WERI-Rb-1 (cell line): Measurements from ENCODE around the gene NAV2.

ENCODE experiments used
- DNase-seq: peaks from one replicate; pipeline ENCODE4 v3.0.0-alpha.2; 2020
- H3K27ac ChIP-seq: fragments of 250-450 bp; sonication (Bioruptor Pico); 2 replicates; pipeline ENCODE4 v1.5.1; 2020; ENCODE audit warnings: mild to moderate bottlenecking, moderate library complexity
- H3K27me3 ChIP-seq: fragments of 250-450 bp; sonication (Bioruptor Pico); 2 replicates; pipeline ENCODE4 v1.5.1; 2021; ENCODE audit warnings: mild to moderate bottlenecking, low read depth, moderate library complexity; ENCODE audit not compliant: insufficient read depth, severe bottlenecking
- H3K36me3 ChIP-seq: fragments of 250-450 bp; sonication (Bioruptor Pico); 2 replicates; pipeline ENCODE4 v1.5.1; 2020; ENCODE audit warnings: mild to moderate bottlenecking, moderate library complexity
- H3K4me3 ChIP-seq: 2 replicates; pipeline ENCODE4 v1.5.1; 2011; ENCODE audit warnings: low read depth, mild to moderate bottlenecking, control low read depth, low read length
- H3K9me3 ChIP-seq: fragments of 250-450 bp; sonication (Bioruptor Pico); 2 replicates; pipeline ENCODE4 v1.5.1; 2021; ENCODE audit warnings: mild to moderate bottlenecking, moderate library complexity; ENCODE audit not compliant: severe bottlenecking
- TF ChIP-seq, protein P1 (sequence below): IDR thresholded peaks from 2 replicates; pipeline ENCODE4 v1.5.1; 2011; ENCODE audit warnings: low read depth, mild to moderate bottlenecking, control low read depth, inconsistent platforms, low read length

NAV2 gene

GRCh38 chr11:19821993-19822392 is 109.4 kb downstream of the NAV2 start:
- H3K36me3 ChIP-seq: no peaks in the 10 kb centered on the region
- no peaks in the 10 kb centered on the region for H3K27me3 ChIP-seq
- TF ChIP-seq, protein P1, sequence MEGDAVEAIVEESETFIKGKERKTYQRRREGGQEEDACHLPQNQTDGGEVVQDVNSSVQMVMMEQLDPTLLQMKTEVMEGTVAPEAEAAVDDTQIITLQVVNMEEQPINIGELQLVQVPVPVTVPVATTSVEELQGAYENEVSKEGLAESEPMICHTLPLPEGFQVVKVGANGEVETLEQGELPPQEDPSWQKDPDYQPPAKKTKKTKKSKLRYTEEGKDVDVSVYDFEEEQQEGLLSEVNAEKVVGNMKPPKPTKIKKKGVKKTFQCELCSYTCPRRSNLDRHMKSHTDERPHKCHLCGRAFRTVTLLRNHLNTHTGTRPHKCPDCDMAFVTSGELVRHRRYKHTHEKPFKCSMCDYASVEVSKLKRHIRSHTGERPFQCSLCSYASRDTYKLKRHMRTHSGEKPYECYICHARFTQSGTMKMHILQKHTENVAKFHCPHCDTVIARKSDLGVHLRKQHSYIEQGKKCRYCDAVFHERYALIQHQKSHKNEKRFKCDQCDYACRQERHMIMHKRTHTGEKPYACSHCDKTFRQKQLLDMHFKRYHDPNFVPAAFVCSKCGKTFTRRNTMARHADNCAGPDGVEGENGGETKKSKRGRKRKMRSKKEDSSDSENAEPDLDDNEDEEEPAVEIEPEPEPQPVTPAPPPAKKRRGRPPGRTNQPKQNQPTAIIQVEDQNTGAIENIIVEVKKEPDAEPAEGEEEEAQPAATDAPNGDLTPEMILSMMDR: no peak
- no peaks in the 10 kb centered on the region for H3K9me3 ChIP-seq
- no peak overlapping the region for H3K4me3 ChIP-seq
- no peak for DNase-seq
- no peak overlapping the region for H3K27ac ChIP-seq

DNA sequence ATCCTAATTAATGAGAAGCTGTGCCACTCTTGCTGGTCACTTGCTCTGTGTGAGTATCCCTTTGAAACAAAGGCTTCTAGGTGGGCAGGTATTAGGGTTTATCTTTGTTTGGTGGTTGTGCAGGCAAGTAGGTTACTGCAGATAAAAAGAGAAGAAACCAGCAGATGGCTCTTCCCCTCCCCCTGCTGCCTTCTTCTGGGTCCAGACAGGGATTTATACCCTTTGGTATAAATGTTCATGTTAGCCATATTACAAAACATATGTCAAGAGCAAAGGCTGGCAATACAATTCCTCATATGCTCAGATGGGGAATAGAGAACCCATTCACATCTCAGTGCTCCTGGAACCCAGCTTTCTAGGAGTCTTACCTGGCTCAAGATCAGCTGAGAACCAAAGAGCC is 109.9 kb downstream of the NAV2 start:
- TF ChIP-seq, protein P1: no peak
- Histone ChIP-seq H3K36me3 (no peaks in the 10 kb centered on the region), H3K4me3 (no peak overlapping the region), H3K27me3 (no peaks in the 10 kb centered on the region), H3K9me3 (no peaks in the 10 kb centered on the region), H3K27ac (no peak overlapping the region; the same call in 1 of the 2 replicates)
- DNase-seq: peak; percentile 33

DNA sequence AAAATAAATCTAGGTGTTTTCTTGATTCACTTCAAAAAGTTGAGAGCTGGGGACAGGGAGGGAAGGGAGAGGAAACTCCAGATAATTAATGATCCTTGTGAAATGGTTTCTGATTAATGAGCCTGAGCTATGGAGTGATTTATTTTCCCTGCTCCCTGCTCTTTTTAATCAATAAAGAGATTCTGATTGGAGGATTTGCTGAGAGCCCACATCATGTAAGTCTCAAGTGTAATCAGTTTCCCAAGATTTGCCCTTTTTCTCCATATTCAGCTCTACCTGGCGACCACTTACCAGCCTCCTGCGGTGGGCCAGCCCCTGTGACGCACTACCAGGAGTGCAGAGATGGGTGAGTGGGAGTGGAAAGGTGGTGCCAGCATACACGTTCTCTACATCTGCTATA is 114.0 kb downstream of the NAV2 start:
- H3K4me3 ChIP-seq: no peak overlapping the region
- no peaks in the 10 kb centered on the region for H3K36me3 ChIP-seq
- H3K9me3 ChIP-seq: no peaks in the 10 kb centered on the region
- no peak overlapping the region for H3K27ac ChIP-seq
- no peaks in the 10 kb centered on the region for H3K27me3 ChIP-seq
- TF ChIP-seq, protein P1: no peak
- no peak for DNase-seq

- Histone ChIP-seq H3K27ac (no peak overlapping the region), H3K36me3 (no peaks in the 10 kb centered on the region), H3K27me3 (no peaks in the 10 kb centered on the region), H3K4me3 (no peak overlapping the region), H3K9me3 (no peaks in the 10 kb centered on the region)
- DNase-seq: peak; percentile 30
- TF ChIP-seq, protein P1: no peak
Observed at GRCh38 chr11:19827399-19828135, 114.9 kb downstream of the NAV2 start.

DNA sequence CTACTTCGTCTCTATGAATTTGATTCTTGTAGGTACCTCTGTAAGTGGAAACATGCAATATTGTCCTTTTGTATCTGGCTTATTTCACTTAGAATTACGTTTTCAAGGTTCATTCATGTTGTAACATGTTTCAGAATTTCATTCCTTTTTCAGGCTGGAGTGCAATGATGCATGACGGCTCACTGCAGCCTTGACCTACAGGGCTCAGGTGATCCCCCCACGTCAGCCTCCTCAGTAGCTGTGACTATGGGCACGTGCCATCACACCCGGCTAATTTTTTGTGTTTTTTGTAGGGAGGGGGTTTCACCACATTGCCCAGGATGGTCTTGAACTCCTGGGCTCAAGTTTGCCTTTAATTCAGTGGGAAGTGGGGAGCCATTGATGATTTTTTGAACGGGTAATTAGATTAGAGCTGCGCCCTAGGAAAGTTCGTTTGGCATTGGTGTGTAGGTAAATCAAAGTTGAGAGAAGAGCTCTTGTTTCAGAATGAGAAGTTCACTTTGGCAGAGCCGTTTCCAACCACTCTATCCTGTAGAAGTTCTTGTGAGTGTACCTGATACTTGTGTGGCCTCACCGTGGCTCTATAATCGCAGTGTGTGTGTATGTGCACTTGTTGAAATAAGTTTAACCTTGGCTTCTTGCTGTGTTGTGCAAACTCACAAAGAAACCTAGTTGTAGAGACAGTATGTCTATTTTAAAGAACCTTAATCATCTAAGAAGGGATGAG is 115.9 kb downstream of the NAV2 start:
- Histone ChIP-seq H3K36me3 (no peaks in the 10 kb centered on the region), H3K4me3 (no peak overlapping the region), H3K27ac (no peak overlapping the region), H3K9me3 (peaks cover 3% of the 10 kb centered on the region), H3K27me3 (no peaks in the 10 kb centered on the region)
- no peak for DNase-seq
- TF ChIP-seq, protein P1: no peak
